GM23248 (cell line): Measurements from ENCODE around the gene MIGA2. TPM values are rescaled to one million over a fixed set of nuclear protein-coding genes. Genes with fewer than 3 reads are reported as not detected.
"Not testable (repeated sequence)": the region's sequence is repeated elsewhere in the genome, so short reads cannot be mapped to it uniquely, and the experiment has no call there.

Experiments
- DNase-seq: peaks from one replicate; pipeline ENCODE4 v3.0.0-alpha.2; 2015
- H2AFZ ChIP-seq: fragments of 200-600 bp; sonication (generic); 2 replicates; pipeline ENCODE4 v1.6.1; 2016; ENCODE audit warnings: antibody characterized with exemption
- H3F3A ChIP-seq: fragments of 200-600 bp; sonication (generic); 2 replicates; pipeline ENCODE4 v1.6.1; 2016; ENCODE audit warnings: mild to moderate bottlenecking, antibody characterized with exemption, mixed run types; ENCODE audit not compliant: insufficient read depth
- H3K27ac ChIP-seq: fragments of 200-600 bp; sonication (generic); 2 replicates; pipeline ENCODE4 v1.5.1; 2016; ENCODE audit warnings: mild to moderate bottlenecking
- H3K27me3 ChIP-seq: fragments of 200-600 bp; sonication (generic); replicated peaks from 2 replicates; pipeline ENCODE4 v1.6.1; 2016; ENCODE audit warnings: mild to moderate bottlenecking; ENCODE audit not compliant: insufficient read depth
- H3K36me3 ChIP-seq: fragments of 200-600 bp; sonication (generic); 2 replicates; pipeline ENCODE4 v1.6.1; 2016; ENCODE audit warnings: low read depth, mild to moderate bottlenecking
- H3K4me1 ChIP-seq: fragments of 200-600 bp; sonication (generic); 2 replicates; pipeline ENCODE4 v1.6.1; 2016; ENCODE audit warnings: mild to moderate bottlenecking; ENCODE audit not compliant: insufficient read depth
- H3K4me2 ChIP-seq: fragments of 200-600 bp; sonication (generic); one replicate; pipeline ENCODE4 v1.6.1; 2016; ENCODE audit warnings: mild to moderate bottlenecking; ENCODE audit not compliant: unreplicated experiment
- H3K4me3 ChIP-seq: fragments of 200-600 bp; sonication (generic); 2 replicates; pipeline ENCODE4 v1.5.1; 2016; ENCODE audit warnings: mild to moderate bottlenecking
- H3K79me2 ChIP-seq: fragments of 200-600 bp; sonication (generic); 2 replicates; pipeline ENCODE4 v1.6.1; 2016; ENCODE audit warnings: mild to moderate bottlenecking; ENCODE audit not compliant: insufficient read depth
- H3K9ac ChIP-seq: fragments of 200-600 bp; sonication (generic); 2 replicates; pipeline ENCODE4 v1.6.1; 2016; ENCODE audit warnings: mild to moderate bottlenecking
- H3K9me2 ChIP-seq: fragments of 200-600 bp; sonication (generic); 2 replicates; pipeline ENCODE4 v1.6.1; 2016; ENCODE audit warnings: mixed run types, mild to moderate bottlenecking, moderate library complexity; ENCODE audit not compliant: insufficient read depth
- H3K9me3 ChIP-seq: fragments of 200-600 bp; sonication (generic); one replicate; pipeline ENCODE4 v1.6.1; 2017; ENCODE audit warnings: low read depth
- H4K20me1 ChIP-seq: fragments of 200-600 bp; sonication (generic); 2 replicates; pipeline ENCODE4 v1.6.0; 2016; ENCODE audit not compliant: insufficient read depth
- EZH2 ChIP-seq: fragments of 200-600 bp; sonication (generic); IDR thresholded peaks from 2 replicates; pipeline ENCODE4 v1.6.1; 2018; ENCODE audit warnings: antibody characterized with exemption, mild to moderate bottlenecking; ENCODE audit not compliant: insufficient read depth, poor library complexity, severe bottlenecking
- EZH2phosphoT487 ChIP-seq: fragments of 200-600 bp; sonication (generic); IDR thresholded peaks from 2 replicates; pipeline ENCODE4 v1.6.1; 2018; ENCODE audit warnings: antibody characterized with exemption, moderate library complexity, mild to moderate bottlenecking, low read depth; ENCODE audit not compliant: insufficient read depth
- WGBS, 2 experiments: methylation state at CpG; one replicate each; pipeline ENCODE4 v1.1.6; 2015 to 2017; ENCODE audit warnings: low lambda C conversion rate in 2 of 2, low coverage in 1 of 2; ENCODE audit errors: missing lambda C conversion rate in 2 of 2; 5-methylcytosine and 5-hydroxymethylcytosine counted together
- in situ Hi-C: fragments of 300-500 bp; cut with MboI; formaldehyde crosslinking; loops from 2 replicates; pipeline ENCODE4 v1.15.0; 2020
- polyA plus RNA-seq: library from polyadenylated mRNA; unstranded; fragments of >200 nt; fragmentation: Nextera tagmentation; extraction: Ambion mirVana; gene quantifications from 2 replicates; pipeline ENCODE4 v1.2.1, GENCODE V29; 2016
- total RNA-seq: library from RNA; depleted of rRNA; stranded (reverse); fragments of >200 nt; shearing (Covaris generic); gene quantifications from 2 replicates; pipeline ENCODE4 v1.2.3, GENCODE V29; 2014

The MIGA2 gene
- total and polyA plus RNA-seq, 2 experiments from 2014 or later, result 12.4 to 35.1 TPM

DNA sequence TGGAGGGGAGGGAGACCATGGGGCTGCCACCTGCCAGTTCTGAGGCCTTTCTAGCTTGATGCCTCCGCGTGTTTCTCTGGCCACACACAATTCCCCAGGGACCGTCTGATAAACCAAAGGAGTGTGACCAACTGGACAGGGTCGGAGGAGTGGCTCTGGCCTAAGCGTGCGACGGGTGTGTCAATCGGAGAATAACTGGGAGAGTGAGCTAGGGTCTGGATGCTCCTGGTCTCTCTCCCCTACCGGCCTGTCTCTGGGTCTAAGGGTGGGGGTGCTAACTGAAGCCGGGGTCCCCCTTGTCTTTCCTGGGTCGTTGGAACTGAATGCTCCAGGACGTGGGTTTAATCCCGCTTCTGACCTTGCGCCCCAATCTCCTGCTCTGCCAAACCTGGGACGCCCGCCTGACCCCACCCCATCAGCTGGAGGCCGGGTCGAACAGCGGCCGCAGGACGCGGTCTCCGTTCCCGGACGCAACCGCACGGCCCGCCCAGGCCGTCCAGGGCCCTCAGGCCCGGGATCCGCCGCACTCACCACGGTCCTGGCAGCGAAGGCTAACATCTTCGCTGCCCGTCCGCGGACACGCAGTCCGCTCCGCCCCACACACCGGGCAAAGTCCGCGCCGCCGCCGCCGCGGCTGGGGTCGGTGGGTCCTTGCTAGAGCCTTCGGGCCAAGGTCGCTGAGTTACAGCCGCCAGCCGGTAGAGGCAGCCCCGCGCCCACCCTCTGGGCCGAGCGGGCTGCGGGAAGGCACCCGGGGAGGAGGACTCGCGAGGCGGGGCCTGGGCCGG is 73.7 kb downstream of the MIGA2 start:
- peak overlapping the region; percentile 67 for H3K27ac ChIP-seq
- peak; percentile 78 for DNase-seq
- WGBS, 2 experiments, result 2% methylated on average over 62 of the region's 64 CpGs
- peaks cover 46% of the 10 kb centered on the region for H3K79me2 ChIP-seq
- TF ChIP-seq EZH2 (no peak), EZH2phosphoT487 (no peak)
- no peaks in the 10 kb centered on the region for H3K27me3 ChIP-seq
- peak overlapping the region; percentile 98 for H2AFZ ChIP-seq
- peak overlapping the region; percentile 92 for H3K9ac ChIP-seq
- H3K4me1 ChIP-seq, result peaks cover 6% of the 10 kb centered on the region
- H3K9me2 ChIP-seq, result no peaks in the 10 kb centered on the region
- H3K9me3 ChIP-seq, result no peaks in the 10 kb centered on the region
- peak overlapping the region; percentile 76 for H3K4me2 ChIP-seq
- H3F3A ChIP-seq, result peaks cover 8% of the 10 kb centered on the region; the same call in 1 of the 2 replicates
- H3K36me3 ChIP-seq, result no peaks in the 10 kb centered on the region
- no peaks in the 10 kb centered on the region for H4K20me1 ChIP-seq
- in situ Hi-C loops, result no loop called here
- peak overlapping the region; percentile 96 for H3K4me3 ChIP-seq

DNA sequence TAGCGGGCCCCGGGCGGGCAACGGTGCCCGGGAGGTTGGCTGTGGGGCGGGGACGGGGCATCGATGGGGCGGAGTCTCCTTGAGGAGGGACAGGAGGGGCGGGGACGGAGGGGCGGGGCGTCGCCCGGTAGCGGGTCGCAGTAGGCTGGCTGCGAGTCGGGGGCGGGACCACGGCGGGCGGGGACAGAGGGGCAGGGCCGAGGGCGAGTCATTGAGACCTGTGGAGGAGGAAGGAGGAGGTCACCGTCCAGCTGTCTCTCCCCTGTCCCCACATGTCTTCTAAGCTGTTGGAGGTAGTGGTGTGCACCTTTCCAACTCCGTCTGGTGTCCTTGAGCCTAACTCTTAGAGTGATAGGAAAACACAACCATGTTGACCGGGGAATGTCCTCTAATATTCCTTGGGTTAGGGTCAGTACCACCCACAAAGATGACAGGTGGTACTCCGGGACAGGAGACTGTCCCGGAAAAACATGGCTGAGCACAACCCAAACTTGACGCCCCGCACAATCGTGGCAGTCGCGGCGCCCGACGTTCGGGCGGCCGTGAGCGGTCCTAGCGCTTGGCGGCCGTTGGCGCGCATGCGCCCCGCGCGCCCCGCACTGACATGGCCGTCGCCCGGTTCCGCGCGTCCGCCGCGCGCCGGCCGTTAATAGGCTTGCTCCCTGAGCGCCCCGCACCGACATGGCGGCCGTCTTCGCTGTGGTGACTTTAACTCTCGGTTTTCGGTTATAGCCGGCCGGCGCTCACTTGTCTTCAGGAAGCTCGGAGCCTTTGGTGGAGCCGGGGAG is 74.5 kb downstream of the MIGA2 start, which contains the start of the genes CRAT and PTPA:
TSS of gene CRAT (minus strand) at position 54 of the 788 bp plus-strand sequence. CDS start 284 bp downstream, outside the sequence.
TSS of gene PTPA (plus strand) at position 676 of the 788 bp plus-strand sequence. CDS start 186 bp downstream, outside the sequence.
- Histone ChIP-seq H3K4me2 (peak within 1 kb of the TSS; percentile 88), H2AFZ (peak within 1 kb of the TSS; percentile 98), H3K4me3 (peak within 1 kb of the TSS; percentile 96), H3K27me3 (no peaks in the 10 kb centered on the region), H3K36me3 (no peaks in the 10 kb centered on the region), H3K9me2 (no peaks in the 10 kb centered on the region), H3K4me1 (peaks cover 6% of the 10 kb centered on the region), H3F3A (peaks cover 10% of the 10 kb centered on the region; the same call in 1 of the 2 replicates), H3K79me2 (peaks cover 53% of the 10 kb centered on the region), H4K20me1 (no peaks in the 10 kb centered on the region), H3K27ac (peak within 1 kb of the TSS; percentile 93), H3K9ac (peak within 1 kb of the TSS; percentile 92), H3K9me3 (no peaks in the 10 kb centered on the region)
- peak; percentile 96 for DNase-seq
- in situ Hi-C loops, result no loop called here
- TF ChIP-seq EZH2phosphoT487 (no peak), EZH2 (no peak)
- WGBS, 2 experiments, result 1% methylated on average over 50 to 70 of the region's 77 CpGs

DNA sequence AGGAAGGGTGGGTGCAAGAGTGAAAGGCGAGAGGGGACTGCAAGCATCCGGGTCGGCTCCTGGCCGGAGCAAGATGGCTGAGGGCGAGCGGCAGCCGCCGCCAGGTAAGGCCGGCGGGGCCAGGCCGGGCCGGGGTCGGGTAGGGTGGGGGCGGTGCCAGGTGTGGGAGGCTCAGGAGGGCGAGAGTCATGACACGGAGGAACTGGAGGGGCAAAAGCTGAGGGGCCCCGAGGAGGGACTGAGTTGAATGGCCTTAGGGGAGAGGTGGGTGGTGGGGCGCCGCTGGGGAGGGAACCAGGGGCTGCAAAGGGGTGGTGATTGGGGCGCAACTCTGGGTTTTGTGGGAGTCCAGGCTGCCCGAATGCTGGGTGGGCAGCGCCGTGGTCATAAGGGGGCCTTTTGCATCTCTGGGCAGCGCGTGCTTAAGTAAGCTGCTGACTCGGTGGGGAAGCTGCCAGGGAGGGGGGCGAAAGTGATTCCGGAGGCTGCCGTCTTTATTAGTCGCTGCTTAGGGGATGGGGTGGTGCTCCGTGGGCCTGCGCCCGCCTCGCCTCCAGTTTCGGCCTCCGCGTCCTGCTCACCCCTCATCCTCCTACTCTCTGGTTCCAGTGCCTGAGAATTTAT is 75.2 kb downstream of the MIGA2 start:
- Histone ChIP-seq H3K79me2 (peaks cover 60% of the 10 kb centered on the region), H3K9ac (peak overlapping the region; percentile 92), H3K27ac (peak overlapping the region; percentile 93), H3K4me1 (peaks cover 6% of the 10 kb centered on the region), H3K9me3 (no peaks in the 10 kb centered on the region), H3K27me3 (no peaks in the 10 kb centered on the region), H3F3A (peaks cover 10% of the 10 kb centered on the region; the same call in 1 of the 2 replicates), H4K20me1 (no peaks in the 10 kb centered on the region), H2AFZ (peak overlapping the region; percentile 93), H3K36me3 (no peaks in the 10 kb centered on the region), H3K9me2 (no peaks in the 10 kb centered on the region), H3K4me3 (peak overlapping the region; percentile 96), H3K4me2 (peak overlapping the region; percentile 88)
- DNase-seq, result peak; percentile 69
- WGBS, 2 experiments, result 1% methylated on average over 17 to 37 of the region's 37 CpGs
- TF ChIP-seq EZH2phosphoT487 (no peak), EZH2 (no peak)
- in situ Hi-C loops, result no loop called here

GRCh38 chr9:129112526-129112925 is 76.1 kb downstream of the MIGA2 start:
- H4K20me1 ChIP-seq, H3K27me3 ChIP-seq, H3K4me1 ChIP-seq, H3K9me2 ChIP-seq, in situ Hi-C loops, H3K27ac ChIP-seq, DNase-seq, H3K9me3 ChIP-seq, H3K36me3 ChIP-seq: not testable (repeated sequence)
- peaks cover 69% of the 10 kb centered on the region for H3K79me2 ChIP-seq
- peak overlapping the region; percentile 88 for H3K4me2 ChIP-seq
- peaks cover 10% of the 10 kb centered on the region; the same call in 1 of the 2 replicates for H3F3A ChIP-seq
- WGBS, 2 experiments, result 90 to 96% methylated on average over 17 of the region's 17 CpGs
- peak overlapping the region; percentile 96 for H3K4me3 ChIP-seq
- H2AFZ ChIP-seq, result peak overlapping the region; percentile 93; the same call in 1 of the 2 replicates
- peak overlapping the region; percentile 92 for H3K9ac ChIP-seq
